ENCODE results near the gene PIANP.
A peak's percentile ranks its signal among the peaks of the same experiment; 100 is the strongest.

The PIANP gene

DNA sequence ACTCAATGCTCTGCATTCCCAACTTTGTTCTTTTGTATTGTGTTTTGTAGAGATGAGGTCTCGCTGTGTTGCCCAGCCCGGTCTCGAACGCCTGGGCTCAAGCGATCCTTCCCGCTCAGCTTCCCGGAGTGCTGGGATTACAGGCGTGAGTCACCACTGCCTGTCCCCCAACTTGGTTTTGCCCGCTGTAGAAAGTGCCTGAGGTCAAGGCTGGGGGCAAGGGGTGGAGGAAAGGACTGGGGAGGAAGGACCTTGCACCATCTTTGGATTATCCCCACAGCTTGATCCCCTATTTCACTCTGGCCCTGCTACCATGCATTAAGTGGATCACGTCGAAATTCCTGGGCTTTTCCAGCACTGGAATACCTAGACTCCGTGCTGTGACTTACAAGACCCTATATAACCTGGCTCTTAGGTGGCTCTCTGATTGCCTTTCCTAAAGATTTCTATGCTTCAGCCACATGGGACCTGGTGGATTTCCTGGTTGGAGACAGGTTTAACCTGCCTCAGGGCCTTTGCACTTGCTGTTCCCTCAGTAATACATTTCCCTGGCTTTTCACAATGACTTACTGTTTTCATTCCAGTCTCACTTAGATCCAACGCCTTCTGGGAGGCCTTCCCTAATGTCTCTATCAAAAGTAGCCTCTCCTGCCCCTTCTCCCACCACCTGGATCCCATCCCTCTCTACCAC, 608 bp upstream of the PIANP start:
- no peak for DNase-seq

DNA sequence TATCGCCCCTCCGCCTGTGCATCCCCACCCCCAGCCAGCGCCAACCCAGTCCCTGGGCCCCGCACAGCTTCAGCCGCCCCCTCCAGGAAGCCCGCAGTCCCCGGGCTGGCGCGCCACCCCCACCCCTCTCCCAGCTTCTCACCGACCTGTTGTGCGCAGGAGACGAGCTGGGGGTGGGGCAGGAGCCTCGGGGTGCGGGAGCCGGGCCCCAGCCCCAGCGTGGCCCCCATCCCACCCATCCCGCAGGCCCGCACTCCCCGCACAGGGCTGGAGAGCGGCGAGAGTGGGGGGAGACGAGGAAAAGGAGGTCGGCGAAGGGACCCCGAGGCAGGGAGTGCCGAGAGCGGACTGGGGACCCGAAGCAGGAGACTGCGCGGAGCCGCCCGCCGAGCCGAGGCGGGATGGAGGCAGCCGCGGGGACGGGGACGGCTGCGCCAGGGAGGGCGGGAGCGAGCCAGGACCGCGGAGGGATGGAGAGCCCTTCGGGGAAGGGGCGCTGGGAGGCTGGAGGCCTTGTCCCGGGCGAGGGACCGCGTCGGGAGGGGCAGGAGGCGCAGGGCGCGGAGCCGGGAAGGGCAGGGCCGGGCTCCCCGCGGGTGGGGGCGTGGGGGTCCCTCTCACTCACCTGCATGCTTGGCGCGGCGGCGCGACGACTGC, 498 bp downstream of the PIANP start:
- DNase-seq, result no peak

DNA sequence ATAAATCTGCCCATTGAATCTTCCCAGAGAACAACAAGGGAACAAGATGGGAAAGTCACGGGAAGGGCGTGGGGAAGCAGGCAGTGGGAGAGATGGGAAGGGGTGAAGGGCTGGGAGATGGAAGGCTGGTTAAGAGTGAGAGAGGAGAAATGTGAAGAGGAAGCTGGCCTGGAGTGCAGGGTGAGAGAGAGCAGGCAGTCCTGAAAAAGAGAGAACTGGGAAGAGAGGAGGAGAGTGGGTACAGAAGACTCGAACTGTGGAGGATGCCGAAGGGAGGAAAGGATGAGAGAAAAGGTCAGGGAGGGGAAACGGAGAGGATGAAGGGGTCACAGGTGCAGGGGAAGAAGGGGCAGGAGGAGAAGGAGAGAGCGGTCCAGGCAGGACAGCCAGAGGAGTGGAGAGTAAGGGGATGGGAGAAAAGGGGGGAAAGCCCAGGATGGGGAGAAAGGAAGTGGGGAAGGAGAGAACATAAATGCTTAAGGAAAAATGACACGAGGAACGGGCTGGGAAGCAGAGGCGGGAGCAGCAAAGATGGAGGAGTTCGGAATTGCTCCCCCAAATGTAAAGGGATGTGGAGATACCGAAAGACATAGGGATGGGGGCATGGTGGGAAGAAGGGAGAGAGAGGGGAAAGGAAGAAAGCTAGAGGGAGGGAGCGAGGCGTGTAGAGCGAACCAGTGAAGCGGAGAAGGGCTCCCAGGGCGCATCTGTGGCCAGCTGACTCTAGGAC, 1.2 kb downstream of the PIANP start:
- DNase-seq, result no peak

DNA sequence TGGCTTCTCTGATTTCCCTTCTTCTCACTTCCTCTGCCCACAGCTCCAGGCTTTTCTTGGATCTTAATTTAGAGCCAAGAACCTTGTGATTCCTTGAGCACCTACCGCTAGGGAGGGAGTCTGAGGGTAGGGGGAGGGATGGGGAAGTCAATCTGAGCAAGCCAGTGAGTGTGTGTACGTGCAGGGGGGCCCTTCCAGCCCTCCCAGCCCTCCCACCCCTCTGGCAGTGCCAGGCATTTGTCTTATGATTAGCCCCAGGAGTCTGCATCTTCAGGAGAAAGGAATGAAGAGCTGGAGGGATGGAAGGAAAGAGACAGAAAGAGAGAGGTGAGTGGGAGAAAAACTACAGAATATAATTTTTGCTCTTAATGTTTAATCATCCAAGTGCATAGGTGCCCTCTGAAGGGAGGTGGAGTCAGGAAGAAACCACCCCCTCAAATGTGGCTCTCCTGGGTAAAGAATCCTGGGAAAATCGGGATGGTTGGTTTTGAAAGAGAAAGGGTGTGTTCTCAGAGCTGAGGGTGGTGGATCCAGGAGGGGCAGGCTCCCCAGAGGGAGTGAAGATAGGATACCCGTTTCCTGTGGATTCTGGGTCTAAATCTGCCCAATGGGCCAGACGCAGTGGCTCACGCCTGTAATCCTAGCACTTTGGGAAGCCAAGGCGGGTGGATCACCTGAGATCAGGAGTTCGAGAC, 2.1 kb downstream of the PIANP start:
- no peak for DNase-seq

DNA sequence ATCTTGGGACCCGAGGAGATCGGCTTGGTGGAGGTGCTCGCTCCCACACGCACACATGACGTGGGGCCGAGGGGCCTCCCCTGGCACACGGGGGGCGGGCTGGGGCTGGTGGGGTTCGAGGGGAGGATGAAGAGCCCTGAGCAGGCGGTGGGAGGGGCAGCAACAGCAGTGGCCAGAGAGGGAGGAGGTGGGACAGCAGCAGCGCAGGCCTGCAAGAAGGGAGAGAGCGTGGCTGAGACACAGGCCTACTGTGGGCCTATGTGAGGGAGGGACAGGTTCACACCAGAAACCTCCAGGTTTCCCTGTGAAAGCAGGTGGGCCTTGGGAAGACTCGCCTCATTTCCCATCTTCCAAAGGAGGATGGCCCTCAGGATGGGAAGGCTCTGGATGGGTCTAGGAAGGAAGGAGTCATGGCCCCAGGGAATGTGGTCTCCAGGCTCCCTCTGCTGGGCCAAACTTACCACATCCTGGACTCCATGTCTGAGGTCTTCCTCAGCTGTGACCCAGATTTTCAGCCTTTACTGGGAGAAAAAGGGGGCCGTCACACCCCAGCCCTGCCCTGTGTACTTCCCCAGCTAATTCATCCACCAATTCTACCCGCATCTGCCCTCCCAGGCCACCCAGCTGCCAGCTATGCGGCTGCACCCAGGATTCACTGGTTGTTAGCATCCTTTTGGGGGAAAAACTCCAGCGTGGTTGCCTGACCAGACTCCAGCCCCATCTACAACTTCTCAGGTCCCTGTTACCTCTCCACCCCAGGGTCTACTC, 2.8 kb downstream of the PIANP start:
- DNase-seq, result peak in 1 of 2 donors; percentile 29

DNA sequence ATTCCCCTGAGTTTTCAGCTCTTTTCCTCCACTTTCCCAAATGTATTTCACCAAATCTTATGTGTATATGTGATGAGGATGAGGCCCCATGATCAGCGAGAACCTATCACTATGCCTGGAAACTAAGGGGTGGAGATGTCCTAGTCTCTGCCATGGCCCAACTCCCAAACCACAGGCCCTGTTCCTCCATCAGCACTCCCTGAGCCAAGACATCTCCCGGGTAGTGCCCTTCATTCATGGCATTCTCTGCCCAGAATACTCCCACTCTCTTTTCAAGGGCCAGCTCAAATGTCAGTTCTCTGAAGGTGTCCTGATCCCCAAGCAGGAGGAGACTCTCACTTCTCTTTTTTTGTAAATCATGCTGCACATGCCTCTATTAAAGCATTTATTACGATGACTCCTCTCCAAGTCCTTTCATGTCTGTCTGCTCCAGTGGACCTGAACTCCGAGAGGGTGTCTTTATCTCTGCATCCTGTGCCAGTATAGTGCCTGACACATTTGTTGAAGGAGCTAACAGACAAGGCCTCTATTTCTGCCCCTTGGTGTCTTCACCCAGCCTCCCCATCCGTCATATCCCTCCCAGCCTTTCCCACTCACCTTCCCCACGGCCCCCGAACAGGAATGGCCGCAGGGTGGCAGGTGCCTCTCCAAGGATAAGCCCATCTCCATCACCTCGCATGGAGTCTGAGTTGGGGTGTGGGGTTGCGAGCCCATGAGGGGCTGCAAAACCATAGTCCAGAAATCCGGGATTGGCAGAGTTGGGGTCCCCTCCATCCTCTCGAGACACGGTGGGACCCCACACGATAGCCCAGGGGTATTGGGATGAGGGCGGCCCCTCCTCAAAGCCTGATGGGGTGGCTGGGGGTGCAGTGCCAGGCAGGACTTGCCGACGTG, 3.7 kb downstream of the PIANP start:
- peak in 1 of 2 donors; percentile 25 for DNase-seq

DNA sequence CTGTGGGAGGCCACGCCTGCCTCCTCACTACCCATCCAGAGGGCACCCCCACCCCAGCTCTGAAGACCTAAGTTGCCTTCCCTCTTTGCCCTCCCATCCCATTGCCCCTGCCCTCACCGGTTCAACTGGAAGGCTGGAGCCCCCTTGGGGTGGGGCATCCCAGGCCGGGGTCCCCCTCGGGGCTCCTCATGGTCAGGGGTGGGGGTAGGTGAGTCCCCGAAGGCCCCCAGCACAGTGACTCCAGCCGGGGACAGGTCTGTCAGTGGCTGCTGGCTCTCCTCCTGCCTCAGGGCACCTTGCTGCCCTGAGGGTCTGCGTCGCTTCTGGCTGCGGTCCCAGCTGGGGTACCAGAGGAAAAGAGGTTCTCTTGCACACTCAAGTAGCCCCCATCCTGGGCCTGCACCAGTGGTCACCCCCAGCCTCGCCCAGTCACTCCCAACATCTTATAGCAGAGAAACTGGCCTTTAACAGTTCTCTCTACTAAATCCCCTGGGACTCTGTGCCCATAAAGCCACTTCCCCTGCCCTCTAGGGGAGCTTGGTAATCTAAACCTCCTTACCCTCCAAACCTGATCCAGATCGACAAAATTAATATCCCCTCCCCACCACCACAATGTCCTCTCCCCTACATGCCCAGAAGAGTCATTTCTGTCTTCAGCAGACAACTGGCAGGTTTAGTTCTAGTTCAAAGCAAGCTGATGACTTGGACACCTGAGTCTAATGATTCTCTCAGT, 5.1 kb downstream of the PIANP start:
- DNase-seq, result no peak

DNA sequence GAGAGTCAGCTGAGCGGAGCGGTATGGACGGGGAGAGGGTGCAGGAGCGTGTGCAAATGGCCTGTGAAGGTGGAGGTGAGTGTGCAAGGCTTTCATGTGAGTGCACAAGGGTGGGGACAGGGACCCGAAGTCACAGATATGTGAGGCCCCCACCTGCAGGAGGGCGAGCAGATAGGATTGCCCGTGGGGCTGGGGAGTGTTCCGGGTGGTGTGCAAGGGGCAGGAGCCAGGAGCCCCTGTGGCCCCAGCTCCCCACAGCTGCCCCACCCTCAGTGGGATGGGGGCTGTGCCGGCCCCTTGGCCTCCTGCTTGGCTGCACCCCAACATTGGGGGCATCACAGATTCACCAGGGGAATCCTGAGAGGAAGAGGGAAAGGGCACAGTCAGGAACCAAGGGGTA, 5.9 kb downstream of the PIANP start:
- DNase-seq, result no peak

DNA sequence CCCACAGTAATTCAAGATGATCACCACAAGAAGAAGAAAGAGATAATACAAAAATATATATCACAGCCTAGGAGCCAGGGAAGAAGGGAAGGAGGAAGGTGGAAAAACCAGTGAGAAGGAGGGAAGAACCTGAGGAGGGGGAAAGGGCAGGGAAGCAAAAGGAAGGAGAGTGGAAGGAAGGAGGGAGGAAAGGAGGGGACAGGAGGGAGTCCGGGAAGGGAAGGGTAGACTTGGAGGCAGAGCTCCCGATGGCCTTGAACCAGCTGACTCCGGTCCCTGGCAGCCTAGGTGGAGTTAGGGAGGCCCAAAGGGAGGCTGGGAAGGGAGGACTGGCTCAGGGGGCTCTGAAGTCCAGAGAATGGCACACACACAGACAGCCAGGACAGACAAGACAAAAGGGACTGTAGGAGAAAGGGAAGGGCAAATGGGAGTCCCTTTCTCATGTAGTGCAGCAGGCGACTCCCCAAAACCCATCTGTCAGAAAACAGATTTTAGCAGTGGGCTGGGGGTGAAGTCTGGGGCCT, 6.7 kb downstream of the PIANP start:
- DNase-seq, result no peak

DNA sequence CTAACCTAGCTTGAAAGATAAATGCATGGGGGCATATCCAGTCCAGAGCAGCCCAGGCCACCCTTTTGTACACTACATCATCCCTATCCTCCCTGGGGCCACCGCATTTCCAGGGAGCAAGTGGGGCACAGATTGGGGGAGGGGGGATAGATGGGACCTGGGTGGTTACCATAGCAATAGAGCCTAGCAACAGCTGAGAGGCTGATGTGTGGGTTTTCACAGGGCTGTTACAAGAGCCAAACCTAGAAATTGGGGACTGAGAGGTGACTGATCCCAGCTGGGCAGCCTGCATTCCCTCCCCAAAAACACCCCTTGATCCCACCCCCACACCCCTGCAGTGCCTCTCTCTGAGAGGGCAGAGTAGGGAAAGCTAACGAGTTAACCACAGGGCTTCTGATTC, 7.7 kb downstream of the PIANP start:
- no peak for DNase-seq

DNA sequence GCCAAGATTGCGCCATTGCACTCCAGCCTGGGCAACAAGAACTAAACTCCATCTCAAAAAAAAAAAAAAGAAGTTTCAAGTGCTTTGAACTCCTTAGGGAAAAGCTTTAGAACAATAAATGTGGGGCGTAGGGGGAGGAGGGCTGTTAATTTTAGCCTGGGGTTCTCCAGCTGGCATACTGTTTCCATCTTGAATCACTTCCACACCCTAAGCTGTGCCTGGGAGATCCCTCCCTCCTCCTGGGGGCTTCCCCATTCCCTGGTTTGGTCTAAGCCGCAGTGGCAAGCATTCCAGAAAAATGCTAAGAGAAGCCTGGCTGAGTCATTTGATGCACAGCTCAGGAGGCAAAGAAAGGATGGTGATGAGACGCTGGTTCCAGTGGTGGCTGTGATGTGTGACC, 9.1 kb downstream of the PIANP start:
- no peak for DNase-seq

DNA sequence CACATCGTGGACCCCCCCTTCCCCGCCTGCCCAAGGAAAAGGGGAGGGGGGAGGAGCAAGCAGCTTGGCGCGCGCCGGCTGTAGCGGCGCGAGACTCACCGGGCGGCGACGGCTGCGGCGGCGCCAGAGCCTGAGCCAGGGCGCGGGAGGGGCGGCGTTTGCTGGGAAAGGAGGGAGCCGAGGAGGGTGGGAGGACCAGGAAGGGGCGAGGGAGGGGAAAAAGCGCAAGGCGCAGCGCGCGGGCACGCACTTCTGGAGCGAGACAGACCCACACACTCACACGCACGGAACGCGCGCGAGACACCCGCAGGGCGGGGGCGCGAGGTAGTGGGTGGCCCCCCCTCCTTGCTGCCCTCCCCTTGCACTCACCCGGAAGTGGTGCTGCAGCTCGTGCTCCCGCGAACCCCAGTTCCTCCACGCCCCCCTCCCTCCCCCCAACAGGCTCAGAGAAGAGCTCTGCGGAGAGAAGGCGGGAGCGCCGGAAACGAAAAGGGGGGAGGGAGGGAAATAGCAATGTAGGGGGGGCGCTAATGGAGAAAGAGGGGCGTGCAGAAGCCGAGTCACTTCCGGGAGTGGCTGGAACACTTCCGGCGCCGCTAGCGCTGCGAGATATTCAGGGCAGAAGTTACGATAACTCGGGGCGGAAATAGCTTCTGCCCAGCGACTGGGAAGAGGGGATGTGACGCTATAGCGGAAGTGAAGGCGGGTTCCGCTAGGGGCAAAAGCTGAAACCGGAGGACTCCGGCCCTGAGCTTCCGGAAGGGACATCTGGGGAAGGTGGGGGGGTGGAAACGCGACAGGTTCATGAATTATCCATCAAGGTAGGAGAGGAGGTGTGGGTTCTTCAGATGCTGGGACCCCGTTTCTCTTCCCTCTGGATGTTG, 11.4 kb downstream of the PIANP start, which contains the start of gene ZNF384:
Gene ZNF384, minus strand, starts transcription at position 377 of the 884 bp plus-strand sequence. CDS start 9,855 bp downstream, outside the sequence.
- peak; percentile 98 to 99 for DNase-seq

DNA sequence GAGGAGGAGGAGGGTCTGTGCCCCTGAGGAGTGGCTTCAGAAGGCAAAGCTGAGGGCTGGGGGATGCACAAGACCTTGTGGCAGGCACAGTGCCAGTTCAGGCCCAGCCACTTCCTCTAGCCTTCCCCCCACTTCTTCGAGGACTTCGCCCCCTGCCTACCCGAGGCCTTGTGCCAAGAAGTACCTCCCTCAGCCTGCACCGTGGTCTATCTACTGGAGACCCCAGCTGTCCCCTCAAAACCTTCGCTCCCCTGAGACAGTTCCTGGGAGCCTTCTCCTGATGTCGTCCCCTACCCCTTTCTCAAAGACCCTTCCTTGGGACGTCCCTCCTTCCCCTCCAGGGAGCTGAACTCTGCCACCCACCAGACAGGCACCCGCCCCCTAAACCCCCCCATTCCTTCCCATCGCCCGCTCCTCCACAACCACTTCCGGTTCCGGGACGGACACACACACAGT, 12.0 kb downstream of the PIANP start:
- peak in 1 of 2 donors; percentile 46 for DNase-seq

DNA sequence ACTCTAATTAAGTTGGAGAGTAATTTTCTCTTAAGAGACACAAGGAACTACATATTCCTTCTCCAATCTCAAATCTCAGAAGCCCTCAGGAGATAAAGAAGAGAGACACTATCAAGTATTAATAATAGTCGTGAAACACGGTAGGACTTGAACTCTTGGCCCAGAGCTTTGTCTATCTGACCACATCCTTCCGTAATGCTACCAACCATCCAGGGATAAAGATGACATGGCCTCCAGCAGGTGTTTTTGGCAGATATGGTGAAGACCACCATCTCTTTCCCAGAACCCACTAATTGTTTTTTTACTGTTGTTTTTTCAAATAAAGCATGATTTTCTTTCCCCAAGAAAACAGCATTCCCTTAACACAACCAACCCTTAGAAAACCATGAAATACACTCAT, 14.8 kb downstream of the PIANP start:
- no peak for DNase-seq

DNA sequence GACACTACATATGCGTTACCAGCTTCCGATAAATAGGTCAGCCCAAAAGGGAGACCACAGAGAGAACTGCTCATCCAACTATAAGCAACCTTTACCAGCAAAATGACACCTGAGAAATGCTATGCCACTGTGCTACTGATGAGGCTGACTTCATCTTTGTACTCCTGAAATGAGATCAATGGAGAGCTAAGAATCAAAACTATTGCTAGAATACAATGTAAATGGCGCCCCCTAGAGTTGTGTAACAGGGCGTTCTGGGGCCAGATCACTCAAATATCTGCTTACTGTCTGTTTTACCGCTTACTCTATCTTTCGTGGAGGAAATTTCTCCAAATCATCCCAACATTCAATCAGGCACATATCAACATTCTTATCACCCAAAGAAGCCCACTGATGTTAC, 16.0 kb downstream of the PIANP start:
- DNase-seq, result peak; percentile 53 to 76

DNA sequence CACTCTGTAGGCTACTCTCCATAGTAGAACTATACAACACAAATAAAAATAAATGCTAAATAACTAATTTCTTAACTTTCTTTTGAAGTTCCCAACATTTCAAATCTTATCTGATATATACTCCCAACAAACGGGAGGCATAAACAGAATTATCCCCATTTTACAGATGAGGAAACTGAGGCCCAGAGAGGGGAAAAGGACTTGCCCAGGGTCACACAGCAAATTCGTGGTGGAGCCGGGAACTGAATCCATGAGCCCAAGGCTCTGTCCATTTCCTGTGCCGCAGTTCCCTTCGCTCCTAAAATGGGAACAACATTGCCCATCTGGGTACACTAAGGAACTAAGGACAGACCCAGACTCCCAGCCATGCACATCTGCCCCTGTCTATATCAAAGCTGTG, 23.7 kb downstream of the PIANP start:
- DNase-seq, result no peak

DNA sequence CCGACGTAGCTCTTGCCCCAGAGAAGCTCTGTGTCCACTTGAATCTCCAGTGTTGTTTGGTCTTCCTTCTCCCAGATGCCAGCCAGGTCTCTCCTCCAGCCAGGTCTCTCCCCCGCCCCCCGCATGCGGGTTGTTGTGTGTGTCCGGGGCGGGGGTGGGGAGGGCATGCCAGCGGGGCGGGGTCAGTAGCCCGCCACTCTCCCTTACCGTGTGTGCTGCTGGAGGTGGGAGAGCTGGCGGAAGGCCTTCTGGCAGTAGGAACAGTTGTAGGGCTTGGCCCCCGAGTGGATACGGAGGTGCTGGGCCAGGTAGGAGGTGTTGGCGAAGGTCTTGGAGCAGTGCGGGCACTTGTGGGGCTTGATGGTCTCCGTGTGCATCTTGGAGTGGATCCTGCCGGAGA, 28.5 kb downstream of the PIANP start:
- no peak for DNase-seq

DNA sequence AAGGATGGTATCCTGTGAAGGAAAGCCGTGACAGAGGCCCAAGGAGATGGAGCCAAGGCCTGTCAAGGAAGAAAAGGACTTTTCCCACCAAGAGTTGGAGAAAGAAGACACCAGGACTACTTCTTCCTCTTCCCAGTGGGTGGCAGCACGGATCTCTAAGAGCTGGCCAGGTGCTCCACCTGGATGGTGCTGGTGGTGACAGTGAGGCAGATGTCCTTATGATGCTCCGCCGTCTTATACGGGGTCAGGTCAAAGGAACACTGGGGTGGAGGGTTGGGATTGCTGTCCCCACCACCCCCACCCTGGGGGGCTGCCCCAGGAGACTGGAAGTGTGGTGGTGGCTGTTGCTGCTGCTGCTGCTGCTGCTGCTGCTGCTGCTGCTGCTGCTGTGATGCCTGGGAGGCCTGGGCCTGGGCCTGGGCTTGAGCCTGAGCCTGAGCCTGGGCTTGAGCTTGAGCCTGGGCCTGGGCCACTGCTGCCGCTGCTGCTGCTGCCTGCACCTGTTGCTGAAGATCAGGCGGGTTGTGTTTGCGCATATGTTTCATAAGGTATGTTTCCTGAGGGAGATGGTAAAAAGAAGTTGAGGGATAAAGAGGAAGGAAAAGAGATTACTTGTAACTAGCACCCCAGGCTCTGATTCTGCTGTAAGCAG, 32.9 kb downstream of the PIANP start:
- DNase-seq, result no peak

DNA sequence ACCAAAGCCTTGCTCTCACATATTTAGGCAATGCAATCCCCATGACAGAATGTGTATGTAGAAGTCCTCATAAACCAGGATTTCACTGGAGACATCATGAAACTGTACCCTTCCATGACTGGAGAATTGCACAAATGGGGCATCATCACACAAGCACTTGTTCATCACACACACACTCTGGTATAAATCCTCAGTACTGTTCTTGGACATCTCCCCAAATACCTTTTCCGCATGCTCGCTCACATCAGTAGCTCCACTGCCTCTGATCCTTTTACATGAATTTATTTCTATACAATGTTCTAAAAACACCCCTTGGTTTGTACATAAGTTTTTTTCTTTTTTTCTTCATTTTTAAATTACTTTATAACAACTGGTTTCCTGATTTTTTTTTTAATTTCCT, 34.4 kb downstream of the PIANP start:
- DNase-seq, result no peak
